ENCODE measurements around the gene CLEC12A.

- TF ChIP-seq POLR2A (IDR thresholded peaks at IDR 0.05) (no peak), CTCF (IDR thresholded peaks at IDR 0.05 in 8 of 11, conservative IDR thresholded peaks at IDR 0.05 in 3 of 11) (peak in 5 of 11 experiments; percentile 13 to 38 (median 22))
Observed at GRCh38 chr12:9940375-9940774, 30.8 kb upstream of the CLEC12A start.
